Gastroesophageal sphincter (tissue), 4 donors: ENCODE measurements around the gene COLGALT1. TPM values are rescaled to one million over a fixed set of nuclear protein-coding genes. Genes with fewer than 3 reads are reported as not detected.

Experiments used
- ATAC-seq: fragments of 150-250 bp; one replicate; pipeline ENCODE4 v1.9.1; 2016; ENCODE audit warnings: mild to moderate bottlenecking, moderate library complexity
- H3K27ac ChIP-seq, 4 donors: fragments of 200-600 bp; sonication (generic) in 3 of 4; 1 replicate in 3 of 4; 2 replicates in 1 of 4; pipeline ENCODE4 v1.5.1; 2016 to 2019
- H3K27me3 ChIP-seq: fragments of 200-600 bp; sonication (generic); one replicate; pipeline ENCODE4 v1.5.1; 2019
- H3K36me3 ChIP-seq, 2 donors: fragments of 200-600 bp; sonication (generic); one replicate each; pipeline ENCODE4 v1.5.1; 2019; ENCODE audit warnings: control low read depth in 1 of 2
- H3K4me1 ChIP-seq, 3 donors: fragments of 200-600 bp; sonication (generic); 1 replicate in 2 of 3; 2 replicates in 1 of 3; pipeline ENCODE4 v1.5.1; 2016 to 2019; ENCODE audit warnings: control low read depth in 2 of 3
- H3K4me3 ChIP-seq, 2 donors: fragments of 200-600 bp; sonication (generic); one replicate each; pipeline ENCODE4 v1.5.1; 2019; ENCODE audit warnings: mild to moderate bottlenecking in 1 of 2, moderate library complexity in 1 of 2
- H3K9me3 ChIP-seq, 3 donors: fragments of 200-600 bp; sonication (generic); one replicate each; pipeline ENCODE4 v1.5.1; 2017 to 2019; ENCODE audit warnings: control low read depth in 2 of 3
- EP300 ChIP-seq: sonication (generic); formaldehyde crosslinking; IDR thresholded peaks from one replicate; pipeline ENCODE4 v1.6.1; 2017; ENCODE audit warnings: antibody characterized with exemption, mild to moderate bottlenecking
- POLR2A ChIP-seq, 2 donors: fragments of 450-650 bp; IDR thresholded peaks; one replicate each; pipeline ENCODE4 v1.6.1; 2017; ENCODE audit warnings: antibody characterized with exemption in 2 of 2, mild to moderate bottlenecking in 2 of 2, moderate library complexity in 1 of 2
- POLR2AphosphoS5 ChIP-seq: sonication (generic); formaldehyde crosslinking; IDR thresholded peaks from one replicate; pipeline ENCODE4 v1.6.1; 2017; ENCODE audit warnings: antibody characterized with exemption
- WGBS, 2 donors: methylation state at CpG; one replicate each; pipeline ENCODE4 v1.1.5; 2018; ENCODE audit warnings: low coverage in 1 of 2; 5-methylcytosine and 5-hydroxymethylcytosine counted together
- total RNA-seq, 4 donors: library from RNA; depleted of rRNA; stranded (reverse); fragments of >200 nt; gene quantifications; one replicate each; pipeline ENCODE4 v1.1.0, GENCODE V29; 2016
- TF ChIP-seq, protein P1 (sequence below), 4 experiments: fragments of 200-600 bp in 2 of 4; fragments of 450-650 bp in 2 of 4; sonication (generic) in 1 of 4; IDR thresholded peaks; one replicate each; pipeline ENCODE4 v1.5.1; 2017 to 2019; ENCODE audit warnings: antibody characterized with exemption in 4 of 4, mild to moderate bottlenecking in 2 of 4, moderate library complexity in 2 of 4

Gene COLGALT1
- total RNA-seq, 4 donors from 2014 or later: 54.7 to 78.9 (median 61.2) TPM

DNA sequence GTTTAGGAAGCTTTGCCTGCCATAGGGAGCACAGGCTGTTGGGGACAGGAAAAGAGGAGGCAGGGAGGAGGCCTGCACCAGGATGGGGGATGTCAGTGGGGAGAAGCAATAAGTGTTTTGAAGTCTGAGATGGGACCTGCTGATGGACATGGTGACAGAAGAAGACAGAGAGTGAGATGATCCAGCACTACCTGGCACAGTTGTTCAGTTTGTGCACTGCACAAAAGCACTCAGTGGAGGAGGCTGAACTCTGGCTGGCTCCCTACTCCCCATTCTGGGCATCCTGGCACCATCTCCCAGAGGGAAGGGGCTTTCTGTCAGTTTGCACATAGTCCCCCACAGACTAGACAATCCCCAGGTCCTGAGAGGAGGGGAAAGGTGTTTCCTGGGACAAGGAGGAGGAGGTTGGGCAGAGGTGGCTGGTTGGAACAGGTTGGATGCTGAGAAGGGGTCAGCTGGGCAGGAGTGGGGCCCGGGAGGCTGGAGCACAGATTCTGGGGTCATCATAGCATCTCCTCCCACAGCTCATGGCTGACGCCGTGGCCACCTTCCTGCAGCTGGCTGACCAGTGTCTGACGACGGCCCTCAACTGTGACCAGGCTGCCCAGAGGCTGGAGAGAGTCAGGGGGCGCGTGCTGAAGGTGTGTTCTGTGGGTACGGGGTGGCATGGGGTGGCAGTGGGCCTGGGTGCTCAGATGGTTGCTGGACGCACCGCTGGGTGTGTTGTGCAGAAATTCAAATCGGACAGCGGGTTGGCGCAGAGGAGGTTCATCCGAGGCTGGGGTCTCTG, 12.5 kb upstream of the COLGALT1 start:
- Histone ChIP-seq H3K4me3 (no peak overlapping the region), H3K36me3 (no peaks in the 10 kb centered on the region), H3K27me3 (no peaks in the 10 kb centered on the region), H3K9me3 (no peaks in the 10 kb centered on the region), H3K4me1 (peaks cover 3 to 18% (median 8%) of the 10 kb centered on the region in 3 donors), H3K27ac (no peak overlapping the region)
- 72% methylated on average over 5 of the region's 14 CpGs; no CpG with 5 or more reads in 1 of the 2 donors for WGBS, 2 donors
- no peak for ATAC-seq
- TF ChIP-seq, protein P1, sequence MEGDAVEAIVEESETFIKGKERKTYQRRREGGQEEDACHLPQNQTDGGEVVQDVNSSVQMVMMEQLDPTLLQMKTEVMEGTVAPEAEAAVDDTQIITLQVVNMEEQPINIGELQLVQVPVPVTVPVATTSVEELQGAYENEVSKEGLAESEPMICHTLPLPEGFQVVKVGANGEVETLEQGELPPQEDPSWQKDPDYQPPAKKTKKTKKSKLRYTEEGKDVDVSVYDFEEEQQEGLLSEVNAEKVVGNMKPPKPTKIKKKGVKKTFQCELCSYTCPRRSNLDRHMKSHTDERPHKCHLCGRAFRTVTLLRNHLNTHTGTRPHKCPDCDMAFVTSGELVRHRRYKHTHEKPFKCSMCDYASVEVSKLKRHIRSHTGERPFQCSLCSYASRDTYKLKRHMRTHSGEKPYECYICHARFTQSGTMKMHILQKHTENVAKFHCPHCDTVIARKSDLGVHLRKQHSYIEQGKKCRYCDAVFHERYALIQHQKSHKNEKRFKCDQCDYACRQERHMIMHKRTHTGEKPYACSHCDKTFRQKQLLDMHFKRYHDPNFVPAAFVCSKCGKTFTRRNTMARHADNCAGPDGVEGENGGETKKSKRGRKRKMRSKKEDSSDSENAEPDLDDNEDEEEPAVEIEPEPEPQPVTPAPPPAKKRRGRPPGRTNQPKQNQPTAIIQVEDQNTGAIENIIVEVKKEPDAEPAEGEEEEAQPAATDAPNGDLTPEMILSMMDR (IDR thresholded peaks at IDR 0.05): no peak
- TF ChIP-seq EP300 (no peak), POLR2A (IDR thresholded peaks at IDR 0.05) (no peak), POLR2AphosphoS5 (no peak)

DNA sequence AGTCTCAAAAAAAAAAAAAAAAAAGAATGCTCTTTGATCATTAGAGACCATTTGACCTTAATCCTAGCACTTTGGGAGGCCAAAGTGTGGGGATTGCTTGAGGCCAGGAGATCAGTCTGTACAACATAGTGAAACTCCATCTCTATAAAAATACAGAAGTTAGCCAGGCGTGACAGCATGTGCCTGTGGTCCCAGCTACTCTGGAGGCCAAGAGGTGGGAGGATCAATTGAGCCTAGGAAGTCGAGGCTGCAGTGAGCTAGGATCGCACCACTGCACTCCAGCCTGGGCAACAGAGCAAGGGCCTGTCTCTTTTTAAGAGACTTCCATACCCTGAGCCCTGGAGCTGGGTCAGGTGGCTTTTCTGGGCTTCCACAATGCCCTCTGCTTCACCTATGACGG, 11.5 kb upstream of the COLGALT1 start:
- Histone ChIP-seq H3K27me3 (no peaks in the 10 kb centered on the region), H3K27ac (no peak overlapping the region), H3K36me3 (no peaks in the 10 kb centered on the region), H3K4me3 (no peak overlapping the region), H3K4me1 (peaks cover under 1 to 10% (median 6%) of the 10 kb centered on the region in 3 donors), H3K9me3 (no peaks in the 10 kb centered on the region)
- no peak for ATAC-seq
- WGBS, 2 donors: 47 to 87% methylated on average over 3 to 4 of the region's 4 CpGs
- TF ChIP-seq, protein P1 (IDR thresholded peaks at IDR 0.05): no peak
- TF ChIP-seq POLR2A (IDR thresholded peaks at IDR 0.05) (no peak), POLR2AphosphoS5 (no peak), EP300 (no peak)

DNA sequence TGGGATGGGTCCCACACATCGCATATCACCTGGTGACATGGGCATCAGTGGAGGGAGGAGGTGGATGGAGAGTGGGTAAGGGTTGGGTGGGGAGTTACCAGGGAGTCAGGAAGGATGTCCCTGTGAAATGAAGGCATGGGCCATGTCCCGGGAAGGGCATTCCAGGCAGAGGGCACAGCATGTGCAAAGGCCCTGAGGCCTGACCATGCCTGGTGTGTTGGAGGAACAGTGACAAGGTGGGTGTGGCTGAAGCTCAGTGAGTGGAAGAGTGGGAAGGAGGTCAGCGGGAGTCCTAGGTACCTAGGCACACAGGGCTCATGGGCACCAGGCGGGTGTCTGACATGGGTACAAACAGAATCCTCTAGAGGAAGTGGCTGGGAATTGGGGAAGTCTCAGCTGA, 11.0 kb upstream of the COLGALT1 start:
- H3K36me3 ChIP-seq: no peaks in the 10 kb centered on the region
- 94% methylated on average over 3 of the region's 4 CpGs; no CpG with 5 or more reads in 1 of the 2 donors for WGBS, 2 donors
- H3K27ac ChIP-seq: no peak overlapping the region
- TF ChIP-seq POLR2A (IDR thresholded peaks at IDR 0.05): no peak
- TF ChIP-seq EP300: no peak
- TF ChIP-seq, protein P1 (IDR thresholded peaks at IDR 0.05): no peak
- no peak for TF ChIP-seq POLR2AphosphoS5
- ATAC-seq: no peak
- H3K4me3 ChIP-seq: no peak overlapping the region
- H3K4me1 ChIP-seq: peaks cover 0 to 6% (median 2%) of the 10 kb centered on the region in 3 donors
- H3K9me3 ChIP-seq: no peaks in the 10 kb centered on the region
- no peaks in the 10 kb centered on the region for H3K27me3 ChIP-seq

DNA sequence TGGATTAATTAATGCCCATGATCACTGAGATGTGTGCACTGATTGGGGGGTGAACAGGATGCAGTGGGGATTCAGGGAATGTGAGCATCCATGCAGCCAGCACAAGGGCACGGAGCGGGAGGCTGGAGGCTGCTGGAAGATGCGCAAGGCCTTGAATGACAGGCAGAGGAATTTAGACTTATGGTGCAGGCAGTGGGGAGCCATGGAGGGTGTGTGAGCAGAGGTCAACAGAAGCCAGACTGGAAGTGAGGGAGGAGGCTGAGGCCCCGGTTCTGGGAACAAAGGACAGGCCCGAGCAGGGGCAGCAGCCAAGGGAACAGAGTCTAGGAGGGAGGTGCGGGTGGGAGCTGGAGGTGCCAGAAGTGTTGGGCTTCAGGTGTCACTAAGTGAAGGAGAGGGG, 7.3 kb upstream of the COLGALT1 start:
- ATAC-seq: no peak
- Histone ChIP-seq H3K4me3 (no peak overlapping the region), H3K4me1 (peaks cover 0 to under 1% (median 0%) of the 10 kb centered on the region in 3 donors), H3K36me3 (no peaks in the 10 kb centered on the region), H3K27me3 (no peaks in the 10 kb centered on the region), H3K9me3 (no peaks in the 10 kb centered on the region), H3K27ac (no peak overlapping the region)
- TF ChIP-seq, protein P1 (IDR thresholded peaks at IDR 0.05): no peak
- TF ChIP-seq POLR2AphosphoS5 (no peak), EP300 (no peak), POLR2A (IDR thresholded peaks at IDR 0.05) (no peak)
- WGBS, 2 donors: 54 to 100% methylated on average over 1 to 3 of the region's 6 CpGs
